ENCODE data around the gene TPRA1. TPM values are rescaled to one million over a fixed set of nuclear protein-coding genes. Genes with fewer than 3 reads are reported as not detected.

The TPRA1 gene
- total RNA-seq, 2 experiments from 2014 or later: 7.5 to 7.8 TPM

DNA sequence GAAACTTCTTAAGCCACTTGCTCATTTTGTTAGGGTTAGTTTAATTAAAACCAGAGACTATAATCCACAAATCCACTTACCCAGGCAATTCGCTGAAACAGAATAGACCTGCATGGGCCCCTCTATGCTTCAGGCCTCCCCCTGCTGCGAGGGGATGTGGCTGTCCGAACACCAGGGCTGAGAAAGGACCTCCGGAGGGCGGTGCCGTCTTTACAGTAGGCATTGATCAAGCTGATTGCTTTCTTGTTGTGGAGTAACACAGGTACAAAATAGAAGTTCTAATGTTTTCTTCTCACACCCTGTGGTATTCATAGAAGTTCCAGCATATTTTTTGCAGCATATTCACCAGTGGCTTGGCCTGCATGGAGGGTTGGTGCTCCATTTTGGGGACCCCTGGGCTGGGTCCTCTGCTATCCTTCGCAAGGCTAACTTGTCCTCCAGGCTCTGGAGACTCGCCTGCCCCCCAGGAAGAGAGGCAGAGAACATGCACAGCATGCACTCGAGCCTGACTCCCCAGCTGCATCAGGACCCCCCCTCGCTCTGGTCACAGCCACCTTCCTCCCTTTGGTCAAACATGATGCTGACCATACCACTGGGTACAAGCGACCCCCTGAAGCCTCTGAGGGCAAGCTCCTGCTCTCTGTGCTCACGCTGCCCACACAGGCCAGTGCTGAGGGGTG, 55.3 kb downstream of the TPRA1 start:
- intact Hi-C loops (cut with DNase I, micrococcal nuclease): no loop called here
- no peak overlapping the region for H3K27ac Mint-ChIP-seq
- POLR2A ChIA-PET: no interaction called here
- no peak overlapping the region for H3K4me3 Mint-ChIP-seq
- H3K9me3 ChIP-seq (ENCODE audit: control insufficient read depth in 1 of 2, insufficient read depth in 1 of 2, low read length in 2 of 2): no peaks in the 10 kb centered on the region
- CTCF ChIA-PET: no interaction called here
- DNase-seq: no peak
- no peak overlapping the region for H3K27ac ChIP-seq (ENCODE audit: low read depth in 1 of 2, low read length in 2 of 2)
- H3K27me3 ChIP-seq (ENCODE audit: control insufficient read depth in 1 of 2, insufficient read depth in 2 of 2, low read length in 2 of 2): peaks cover 0 to 3% of the 10 kb centered on the region in 2 experiments
- H3K27me3 Mint-ChIP-seq: no peaks in the 10 kb centered on the region
- H3K4me1 Mint-ChIP-seq (ENCODE audit: low read depth): peaks cover 5% of the 10 kb centered on the region
- H3K9me3 Mint-ChIP-seq: no peaks in the 10 kb centered on the region
- H3K4me3 ChIP-seq (ENCODE audit: low read length): no peak overlapping the region
- TF ChIP-seq, protein P1, sequence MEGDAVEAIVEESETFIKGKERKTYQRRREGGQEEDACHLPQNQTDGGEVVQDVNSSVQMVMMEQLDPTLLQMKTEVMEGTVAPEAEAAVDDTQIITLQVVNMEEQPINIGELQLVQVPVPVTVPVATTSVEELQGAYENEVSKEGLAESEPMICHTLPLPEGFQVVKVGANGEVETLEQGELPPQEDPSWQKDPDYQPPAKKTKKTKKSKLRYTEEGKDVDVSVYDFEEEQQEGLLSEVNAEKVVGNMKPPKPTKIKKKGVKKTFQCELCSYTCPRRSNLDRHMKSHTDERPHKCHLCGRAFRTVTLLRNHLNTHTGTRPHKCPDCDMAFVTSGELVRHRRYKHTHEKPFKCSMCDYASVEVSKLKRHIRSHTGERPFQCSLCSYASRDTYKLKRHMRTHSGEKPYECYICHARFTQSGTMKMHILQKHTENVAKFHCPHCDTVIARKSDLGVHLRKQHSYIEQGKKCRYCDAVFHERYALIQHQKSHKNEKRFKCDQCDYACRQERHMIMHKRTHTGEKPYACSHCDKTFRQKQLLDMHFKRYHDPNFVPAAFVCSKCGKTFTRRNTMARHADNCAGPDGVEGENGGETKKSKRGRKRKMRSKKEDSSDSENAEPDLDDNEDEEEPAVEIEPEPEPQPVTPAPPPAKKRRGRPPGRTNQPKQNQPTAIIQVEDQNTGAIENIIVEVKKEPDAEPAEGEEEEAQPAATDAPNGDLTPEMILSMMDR (IDR thresholded peaks at IDR 0.05): no peak
- no peaks in the 10 kb centered on the region for H3K36me3 ChIP-seq (ENCODE audit: insufficient read depth, low read length)
- no peaks in the 10 kb centered on the region for H3K36me3 Mint-ChIP-seq (ENCODE audit: low read depth)
- ATAC-seq (ENCODE audit: poor library complexity): no peak
- H3K4me1 ChIP-seq (ENCODE audit: insufficient read depth, low read length): no peaks in the 10 kb centered on the region

DNA sequence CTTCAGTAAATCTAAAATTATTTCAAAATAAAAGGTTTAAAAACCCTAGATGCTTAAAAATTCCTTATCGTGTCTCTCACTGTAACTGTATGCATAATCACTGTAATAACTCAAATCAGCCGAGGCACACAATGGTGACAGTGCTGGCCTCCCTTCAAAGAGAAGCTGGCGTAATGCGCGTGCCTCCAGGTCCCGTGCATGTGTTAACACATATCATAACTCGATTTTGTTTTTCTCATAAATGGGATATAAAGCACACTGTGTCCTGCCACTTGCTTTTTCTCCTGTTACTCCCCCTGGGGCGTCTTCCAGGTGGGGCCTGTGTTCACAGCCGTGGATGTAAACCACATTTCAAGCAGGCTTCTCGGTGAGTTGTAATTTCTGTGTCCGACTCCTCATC, 56.0 kb downstream of the TPRA1 start:
- Mint-ChIP-seq H3K4me1 (ENCODE audit: low read depth) (peaks cover 5% of the 10 kb centered on the region), H3K36me3 (ENCODE audit: low read depth) (no peaks in the 10 kb centered on the region), H3K9me3 (no peaks in the 10 kb centered on the region), H3K27ac (no peak overlapping the region), H3K4me3 (no peak overlapping the region), H3K27me3 (no peaks in the 10 kb centered on the region)
- H3K27me3 ChIP-seq (ENCODE audit: control insufficient read depth in 1 of 2, insufficient read depth in 2 of 2, low read length in 2 of 2): peaks cover 0 to 3% of the 10 kb centered on the region in 2 experiments
- intact Hi-C loops (cut with DNase I, micrococcal nuclease): no loop called here
- DNase-seq (no peak), ATAC-seq (ENCODE audit: poor library complexity) (no peak)
- H3K4me1 ChIP-seq (ENCODE audit: insufficient read depth, low read length): no peaks in the 10 kb centered on the region
- no peaks in the 10 kb centered on the region for H3K9me3 ChIP-seq (ENCODE audit: control insufficient read depth in 1 of 2, insufficient read depth in 1 of 2, low read length in 2 of 2)
- no peaks in the 10 kb centered on the region for H3K36me3 ChIP-seq (ENCODE audit: insufficient read depth, low read length)
- no peak overlapping the region for H3K4me3 ChIP-seq (ENCODE audit: low read length)
- ChIA-PET CTCF (no interaction called here), POLR2A (no interaction called here)
- no peak overlapping the region for H3K27ac ChIP-seq (ENCODE audit: low read depth in 1 of 2, low read length in 2 of 2)
- TF ChIP-seq, protein P1 (IDR thresholded peaks at IDR 0.05): no peak

DNA sequence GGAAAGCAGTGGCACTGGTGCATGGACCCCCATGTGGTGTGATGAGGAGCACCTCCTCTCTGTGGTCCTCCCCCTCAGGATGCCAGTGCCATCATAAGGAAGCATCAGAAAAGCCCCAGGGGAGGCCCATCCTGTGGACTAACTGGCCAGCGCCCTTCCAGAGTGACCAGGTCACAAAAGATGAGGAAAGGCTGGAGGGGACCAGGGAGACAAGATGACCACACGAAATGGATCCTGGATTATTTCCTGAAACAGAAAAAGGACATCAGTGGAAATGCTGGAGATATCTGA, 56.4 kb downstream of the TPRA1 start:
- TF ChIP-seq, protein P1 (IDR thresholded peaks at IDR 0.05): no peak
- H3K4me1 ChIP-seq (ENCODE audit: insufficient read depth, low read length): no peaks in the 10 kb centered on the region
- H3K9me3 ChIP-seq (ENCODE audit: control insufficient read depth in 1 of 2, insufficient read depth in 1 of 2, low read length in 2 of 2): no peaks in the 10 kb centered on the region
- H3K27me3 Mint-ChIP-seq: no peaks in the 10 kb centered on the region
- no peak overlapping the region for H3K27ac Mint-ChIP-seq
- intact Hi-C loops (cut with DNase I, micrococcal nuclease): no loop called here
- peaks cover 5% of the 10 kb centered on the region for H3K4me1 Mint-ChIP-seq (ENCODE audit: low read depth)
- H3K9me3 Mint-ChIP-seq: no peaks in the 10 kb centered on the region
- ChIA-PET CTCF (no interaction called here), POLR2A (no interaction called here)
- H3K27me3 ChIP-seq (ENCODE audit: control insufficient read depth in 1 of 2, insufficient read depth in 2 of 2, low read length in 2 of 2): peaks cover 0 to 3% of the 10 kb centered on the region in 2 experiments
- DNase-seq (no peak), ATAC-seq (ENCODE audit: poor library complexity) (no peak)
- no peak overlapping the region for H3K4me3 ChIP-seq (ENCODE audit: low read length)
- H3K27ac ChIP-seq (ENCODE audit: low read depth in 1 of 2, low read length in 2 of 2): no peak overlapping the region
- H3K4me3 Mint-ChIP-seq: no peak overlapping the region
- no peaks in the 10 kb centered on the region for H3K36me3 ChIP-seq (ENCODE audit: insufficient read depth, low read length)
- no peaks in the 10 kb centered on the region for H3K36me3 Mint-ChIP-seq (ENCODE audit: low read depth)

All from CD4-positive, alpha-beta T cell (primary cell).